ENCODE measurements around the gene AMTN.

The AMTN gene

GRCh38 chr4:70564033-70564432, 45.7 kb downstream of the AMTN start:
- no peak for DNase-seq

GRCh38 chr4:70570796-70571195, 52.4 kb downstream of the AMTN start:
- DNase-seq, result no peak

GRCh38 chr4:70571772-70572171, 53.4 kb downstream of the AMTN start:
- DNase-seq, result no peak

GRCh38 chr4:70575964-70576363, 57.6 kb downstream of the AMTN start:
- no peak for DNase-seq

GRCh38 chr4:70577220-70577927, 59.0 kb downstream of the AMTN start:
- no peak for DNase-seq

- no peak for DNase-seq
Observed at GRCh38 chr4:70581980-70582379, 63.6 kb downstream of the AMTN start.
